ENCODE results near the gene PLOD1. TPM values are rescaled to one million over a fixed set of nuclear protein-coding genes. Genes with fewer than 3 reads are reported as not detected.
"Not testable (repeated sequence)": the region's sequence is repeated elsewhere in the genome, so short reads cannot be mapped to it uniquely, and the experiment has no call there.

Gene PLOD1
- polyA plus RNA-seq, 1 donor: 146 TPM

GRCh38 chr1:11912482-11913216, 21.9 kb upstream of the PLOD1 start:
- not testable (repeated sequence) for DNase-seq (ENCODE audit: low read depth)

GRCh38 chr1:11913291-11913690, 21.2 kb upstream of the PLOD1 start:
- DNase-seq (ENCODE audit: low read depth): no peak

DNA sequence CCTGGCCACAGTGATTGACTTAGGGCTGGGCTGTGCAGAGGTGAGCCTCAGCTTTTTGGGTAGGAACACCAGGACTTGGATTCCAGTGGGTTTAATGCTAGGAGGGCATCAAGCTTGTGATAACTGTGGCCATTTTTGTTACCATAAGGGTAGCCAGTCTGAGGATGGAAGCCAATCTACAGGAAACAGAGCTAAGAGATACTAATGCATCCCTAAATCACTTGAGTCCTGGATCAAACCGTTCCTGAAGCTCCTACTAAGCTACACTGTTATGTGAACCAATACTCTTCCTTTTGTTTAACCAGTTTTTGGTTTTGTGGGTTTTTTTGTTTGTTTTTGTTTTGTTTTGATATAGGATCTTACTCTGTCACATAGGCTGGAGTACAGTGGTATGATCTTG, 20.5 kb upstream of the PLOD1 start:
- DNase-seq (ENCODE audit: low read depth): no peak

- DNase-seq (ENCODE audit: low read depth): no peak
Measured at GRCh38 chr1:11918799-11919519, 15.6 kb upstream of the PLOD1 start.

GRCh38 chr1:11919621-11920020, 14.9 kb upstream of the PLOD1 start:
- DNase-seq (ENCODE audit: low read depth): no peak

GRCh38 chr1:11920239-11920903, 14.1 kb upstream of the PLOD1 start:
- no peak for DNase-seq (ENCODE audit: low read depth)

- no peak for DNase-seq (ENCODE audit: low read depth)
Measured at GRCh38 chr1:11921022-11921421, 13.5 kb upstream of the PLOD1 start.

DNA sequence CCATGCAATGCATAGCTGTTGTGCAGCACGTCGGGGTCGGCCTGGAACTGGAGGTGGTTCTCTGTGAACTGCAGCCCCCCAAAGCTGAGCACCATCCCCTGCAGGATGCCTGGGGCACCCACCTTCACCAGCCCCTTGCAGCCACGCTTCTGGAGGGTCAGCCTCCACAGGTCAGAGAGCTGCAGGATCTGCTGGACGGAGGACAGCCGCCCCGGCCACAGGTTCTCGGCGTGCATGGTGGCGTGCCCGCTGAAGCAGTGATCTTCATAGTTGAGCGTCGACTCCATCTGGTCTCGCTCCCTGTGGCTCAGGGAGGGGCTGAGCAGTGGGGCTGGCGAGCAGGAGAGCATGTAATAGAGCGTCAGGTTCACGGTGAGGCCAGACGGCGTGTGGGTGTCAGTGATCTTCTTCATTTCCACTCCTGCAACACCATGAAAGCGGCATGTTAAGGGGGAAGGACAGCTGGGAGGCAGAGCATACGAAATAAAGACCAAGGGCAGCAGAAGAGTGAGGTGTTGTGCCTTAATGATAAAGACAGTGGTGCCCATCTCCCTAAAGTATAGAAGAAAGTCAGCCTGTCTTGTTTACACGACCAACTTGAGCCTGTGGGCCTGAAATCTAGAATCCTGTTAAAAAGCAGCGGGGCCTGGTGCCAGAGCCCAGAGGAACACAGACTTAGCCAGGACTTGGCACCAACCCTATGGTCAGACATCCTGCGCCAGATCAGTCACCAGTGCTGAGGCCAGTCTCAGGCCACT, 11.3 kb upstream of the PLOD1 start:
- no peak for DNase-seq (ENCODE audit: low read depth)

DNA sequence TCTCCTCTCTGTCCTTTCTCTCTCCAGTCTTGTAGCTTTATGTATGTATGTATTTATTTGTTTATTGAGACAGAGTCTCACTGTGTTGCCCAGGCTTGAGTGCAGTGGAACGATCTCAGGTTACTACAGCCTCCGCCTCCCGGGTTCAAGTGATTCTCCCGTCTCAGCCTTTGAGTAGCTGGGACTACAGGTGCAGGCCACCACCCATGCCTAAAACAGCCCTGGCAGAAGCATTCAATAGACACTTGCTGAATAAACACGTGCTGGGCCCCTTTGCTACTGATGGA, 10.7 kb upstream of the PLOD1 start:
- DNase-seq (ENCODE audit: low read depth): no peak

DNA sequence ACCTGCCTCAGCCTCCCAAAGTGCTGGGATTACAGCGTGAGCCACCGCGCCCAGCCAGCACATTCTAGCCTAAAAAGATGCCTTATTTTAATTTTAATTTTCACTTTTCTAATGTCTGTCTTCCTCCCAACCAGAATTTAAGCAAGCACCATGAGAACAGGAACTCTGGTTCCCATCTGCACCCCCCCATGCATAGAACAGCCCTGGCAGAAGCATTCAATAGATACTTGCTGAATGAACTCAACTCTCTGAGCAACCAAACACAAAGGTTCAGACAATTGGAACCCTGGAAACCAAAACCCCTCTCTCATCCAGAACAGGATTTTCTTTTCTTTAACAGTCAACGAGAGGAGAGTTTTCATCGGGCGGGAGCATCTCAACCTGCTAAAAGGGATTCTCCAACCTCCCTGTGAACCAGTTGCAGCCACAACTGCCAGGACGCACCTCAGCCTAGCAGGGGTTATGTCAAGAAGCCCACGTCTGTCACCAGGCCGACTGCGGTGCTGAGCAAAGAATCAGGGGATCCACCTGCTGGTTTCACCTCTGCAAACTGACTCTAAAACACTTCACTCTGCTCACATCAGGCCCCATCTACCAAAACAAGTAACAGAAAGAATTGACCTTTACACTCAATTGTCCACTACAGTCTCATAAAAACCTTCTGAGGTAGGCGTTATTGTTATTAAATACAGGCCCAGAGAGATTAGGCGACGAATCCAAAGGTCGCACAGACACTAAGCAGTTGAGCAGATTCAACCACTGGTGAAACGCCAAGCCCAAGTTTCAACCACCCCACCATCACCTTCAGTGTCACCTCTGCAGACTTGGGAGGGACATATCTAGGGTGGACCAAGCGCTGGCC, 10.0 kb upstream of the PLOD1 start:
- DNase-seq (ENCODE audit: low read depth): no peak

DNA sequence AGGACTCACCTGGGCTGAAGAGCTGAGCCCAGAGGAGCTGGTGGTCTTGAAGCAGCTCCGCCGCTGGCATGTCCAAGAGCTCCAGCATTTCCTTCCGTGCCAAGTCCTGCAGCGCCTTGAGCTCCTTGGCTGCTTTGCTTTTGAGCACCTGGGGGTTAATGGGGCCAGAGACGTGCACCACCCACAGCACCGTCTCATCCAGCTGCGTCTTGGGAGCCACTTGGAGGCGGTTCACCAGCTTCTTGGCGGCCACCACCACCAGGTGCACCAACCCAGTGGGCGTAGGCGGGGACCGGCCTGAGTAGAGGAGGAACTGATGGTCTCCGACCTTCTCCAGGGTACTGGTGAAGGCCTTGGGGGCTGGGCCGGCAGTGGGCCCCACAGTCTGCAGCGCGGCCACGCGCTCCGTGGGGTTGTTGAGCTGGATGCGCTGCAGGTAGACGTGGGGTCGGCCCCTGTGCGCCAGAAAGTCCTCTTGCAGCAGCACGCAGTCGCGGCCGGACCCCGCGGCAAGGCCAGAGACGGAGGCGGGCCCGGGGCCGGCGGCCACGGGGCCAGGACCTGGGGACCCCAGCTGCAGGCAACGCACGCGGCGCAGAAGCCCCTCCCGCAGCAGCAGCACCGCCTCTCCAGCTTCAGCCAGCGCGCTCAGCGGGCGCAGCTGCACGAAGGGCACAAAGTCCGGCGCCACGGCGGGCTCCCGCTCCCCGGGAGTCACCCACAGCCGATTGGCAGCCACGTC, 9.2 kb upstream of the PLOD1 start:
- DNase-seq (ENCODE audit: low read depth): not testable (repeated sequence)

GRCh38 chr1:11925938-11926292, 8.6 kb upstream of the PLOD1 start:
- no peak for DNase-seq (ENCODE audit: low read depth)

DNA sequence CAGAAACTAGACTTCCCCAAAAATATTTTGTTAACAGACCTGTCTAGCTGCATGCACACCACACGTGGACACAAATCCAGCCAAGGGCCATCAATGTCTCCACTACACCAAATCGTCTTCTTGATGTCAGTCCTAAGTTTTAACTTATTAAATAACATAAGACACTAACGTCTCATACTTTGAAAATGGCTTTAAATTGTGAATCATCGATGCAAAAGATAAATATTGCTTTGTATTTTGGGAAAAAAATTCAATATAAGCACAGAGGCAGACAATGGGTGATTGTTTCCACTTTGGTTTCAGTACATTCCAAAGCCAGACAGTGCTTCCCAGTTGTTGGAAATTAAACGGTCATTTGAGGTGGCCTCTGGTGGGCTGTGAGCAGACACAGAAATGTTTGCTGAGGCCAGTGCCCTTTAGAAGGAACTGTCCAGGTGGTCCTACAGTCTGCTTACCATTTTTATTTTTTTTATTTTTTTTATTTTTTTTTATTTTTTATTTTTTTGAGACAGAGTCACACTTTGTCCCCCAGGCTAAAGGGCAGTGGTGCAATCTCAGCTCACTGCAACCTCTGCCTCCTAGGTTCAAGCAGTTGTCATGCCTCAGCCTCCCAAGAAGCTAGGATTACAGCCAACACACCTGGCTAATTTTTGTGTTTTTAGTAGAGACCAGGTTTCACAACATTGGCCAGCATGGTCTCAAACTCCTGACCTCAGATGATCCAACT, 6.5 kb upstream of the PLOD1 start:
- DNase-seq (ENCODE audit: low read depth): no peak

GRCh38 chr1:11929849-11930248, 4.7 kb upstream of the PLOD1 start:
- DNase-seq (ENCODE audit: low read depth): peak; percentile 76

DNA sequence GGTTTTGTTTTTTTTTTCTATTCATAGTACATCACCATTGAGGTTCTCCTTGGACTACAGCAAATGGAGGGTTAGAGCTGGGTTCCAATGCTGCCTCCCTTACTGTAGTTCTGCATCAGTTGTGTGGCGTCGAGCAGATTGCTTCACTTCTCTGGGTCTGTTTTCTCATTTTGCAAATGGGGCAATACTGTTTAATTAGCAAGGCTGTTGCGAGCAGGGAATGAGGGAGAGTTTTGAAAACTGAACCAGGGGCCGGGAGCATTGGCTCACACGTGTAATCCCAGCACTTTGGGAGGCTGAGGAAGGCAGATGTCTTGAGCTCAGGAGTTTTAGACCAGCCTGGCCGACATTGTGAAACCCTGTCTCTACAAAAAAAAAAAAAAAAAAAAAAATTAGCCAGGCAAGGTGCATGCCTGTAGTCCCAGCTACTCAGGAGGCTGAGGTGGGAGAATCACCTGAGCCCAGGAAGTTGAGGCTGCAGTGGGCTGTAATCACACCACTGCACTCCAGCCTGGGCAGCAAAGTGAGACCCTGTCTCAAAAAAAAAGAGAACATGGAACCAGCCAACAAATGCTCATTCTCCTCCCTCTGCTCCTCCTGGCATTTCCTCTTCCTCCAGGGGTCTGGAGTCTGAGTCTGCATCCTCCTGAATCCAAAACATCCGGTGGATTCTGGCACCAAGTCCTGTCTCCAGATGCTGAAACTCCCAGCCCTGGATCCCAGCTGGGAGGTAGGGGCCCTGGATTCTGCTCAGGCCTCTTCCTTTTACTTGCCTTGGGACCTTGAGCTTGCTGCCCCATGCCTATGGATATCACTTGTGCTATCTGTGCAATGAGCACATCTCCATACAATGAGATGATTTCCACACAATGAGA, 3.7 kb upstream of the PLOD1 start:
- no peak for DNase-seq (ENCODE audit: low read depth)

DNA sequence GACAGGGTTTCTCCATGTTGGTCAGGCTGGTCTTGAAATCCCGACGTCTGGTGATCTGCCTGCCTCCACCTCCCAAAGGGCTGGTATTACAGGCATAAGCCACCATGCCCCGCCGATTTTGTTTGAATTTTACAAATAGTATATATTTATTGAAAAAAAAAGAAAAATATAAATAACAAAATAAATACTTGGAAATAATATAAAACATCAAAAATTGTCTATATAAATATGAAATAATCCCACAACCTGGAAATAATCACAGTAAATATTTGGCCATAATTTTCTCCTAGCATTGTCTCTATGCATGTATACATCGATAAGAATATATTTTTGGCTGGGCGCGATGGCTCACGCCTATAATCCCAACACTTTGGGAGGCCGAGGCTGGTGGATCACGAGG, 2.7 kb upstream of the PLOD1 start:
- no peak for DNase-seq (ENCODE audit: low read depth)

DNA sequence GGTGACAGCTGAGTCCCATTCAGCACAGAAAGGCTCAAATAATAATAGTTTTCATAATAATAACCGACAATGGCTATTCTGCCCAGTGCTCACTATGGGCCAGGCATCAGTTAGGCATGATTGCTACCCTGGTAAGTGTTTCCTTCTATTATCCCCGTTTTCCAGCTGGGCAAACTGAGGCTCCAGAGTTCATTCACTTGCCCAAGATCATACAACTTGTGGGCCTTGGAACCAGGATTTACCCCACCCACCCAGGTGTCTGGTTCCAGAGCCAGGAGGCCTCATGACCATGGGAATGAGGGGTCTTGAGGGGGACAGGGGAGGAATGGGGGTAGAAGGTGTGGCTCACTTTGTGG, 518 bp downstream of the PLOD1 start:
- no peak for DNase-seq (ENCODE audit: low read depth)

DNA sequence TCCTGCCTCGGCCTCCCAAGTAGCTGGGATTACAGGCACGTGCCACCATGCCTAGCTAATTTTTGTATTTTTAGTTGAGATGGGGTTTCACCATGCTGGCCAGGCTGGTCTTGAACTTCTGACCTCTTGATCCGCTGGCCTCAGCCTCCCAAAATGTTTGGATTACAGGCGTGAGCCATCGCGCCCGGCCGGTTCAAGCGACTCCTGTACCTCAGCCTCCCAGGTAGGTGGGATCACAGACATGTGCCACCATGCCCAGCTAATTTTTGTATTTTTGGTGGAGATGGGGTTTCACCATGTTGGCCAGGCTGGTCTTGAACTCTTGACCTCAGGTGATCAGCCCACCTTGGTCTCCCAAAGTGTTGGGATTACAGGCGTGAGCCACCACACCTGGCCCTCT, 1.2 kb downstream of the PLOD1 start:
- DNase-seq (ENCODE audit: low read depth): not testable (repeated sequence)
